GF-D8 (cell line): ENCODE results near the gene IL3RA.
"Not testable (repeated sequence)": the region's sequence is repeated elsewhere in the genome, so short reads cannot be mapped to it uniquely, and the experiment has no call there.

Source experiments
- DNase-seq: peaks from one replicate; lab custom pipeline; 2025; lab: John Stamatoyannopoulos, UW

IL3RA gene

GRCh38 chrX:1423215-1423614 is 86.6 kb downstream of the IL3RA start:
- no peak for DNase-seq

DNA sequence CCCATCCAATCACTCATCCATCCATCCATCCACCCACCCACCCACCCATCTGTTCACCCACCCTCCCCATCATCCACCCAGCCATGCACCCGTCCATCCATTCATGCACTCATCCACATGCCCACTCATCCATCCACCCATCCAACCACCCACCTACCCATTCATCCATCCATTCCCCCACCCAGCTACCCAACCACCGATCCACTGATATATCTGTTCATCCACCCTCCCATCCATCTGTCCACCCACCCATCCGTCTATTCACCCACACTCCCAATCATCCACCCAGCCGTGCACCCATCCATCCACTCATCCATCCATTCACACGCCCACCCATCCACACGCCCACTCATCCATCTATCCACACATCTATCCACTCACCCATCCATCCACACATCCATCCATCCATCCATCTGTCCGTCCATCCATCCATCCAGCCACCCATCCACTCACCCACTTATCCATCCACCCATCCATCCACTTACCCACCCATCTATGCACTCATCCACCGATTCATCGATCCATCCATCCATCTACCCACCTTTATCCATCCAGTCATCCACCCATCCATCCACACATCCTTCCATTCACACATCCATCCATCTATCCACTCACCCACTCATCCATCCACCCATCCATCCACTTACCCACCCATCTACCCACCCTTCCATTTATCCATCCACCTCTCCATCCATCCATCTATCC is 87.7 kb downstream of the IL3RA start:
- DNase-seq = no peak

GRCh38 chrX:1425381-1425780 is 88.8 kb downstream of the IL3RA start:
- DNase-seq = no peak

GRCh38 chrX:1426321-1426720 is 89.7 kb downstream of the IL3RA start:
- DNase-seq = not testable (repeated sequence)

- no peak for DNase-seq
Measured at GRCh38 chrX:1427756-1428155, 91.2 kb downstream of the IL3RA start.

- DNase-seq = no peak
Measured at GRCh38 chrX:1430451-1430850, 93.9 kb downstream of the IL3RA start.
